H1 (cell line): ENCODE data around the gene PEAK1. TPM values are rescaled to one million over a fixed set of nuclear protein-coding genes. Genes with fewer than 3 reads are reported as not detected.

ENCODE experiments used
- BACH1 ChIP-seq: IDR thresholded peaks from 2 replicates; pipeline ENCODE4 v1.6.1; 2012; ENCODE audit warnings: low read length, improper control_type of control experiment
- CBX5 ChIP-seq: fragments of 300-800, 300-1000 bp; sonication (generic); IDR thresholded peaks from 2 replicates; pipeline ENCODE4 v1.7.1; 2016; ENCODE audit warnings: antibody characterized with exemption, low read length, low read depth
- CHD1 ChIP-seq: IDR thresholded peaks from 2 replicates; pipeline ENCODE4 v1.6.1; 2012; ENCODE audit warnings: low read depth, low read length, improper control_type of control experiment
- CREB1 ChIP-seq: IDR thresholded peaks from 2 replicates; pipeline ENCODE4 v1.6.1; 2012; ENCODE audit warnings: inconsistent platforms
- JUN ChIP-seq: IDR thresholded peaks from 2 replicates; pipeline ENCODE4 v1.6.1; 2011; ENCODE audit warnings: low read depth, mild to moderate bottlenecking, improper control_type of control experiment, low read length
- YY1 ChIP-seq: IDR thresholded peaks from 2 replicates; pipeline ENCODE4 v1.6.1; 2011; ENCODE audit warnings: low read depth, mild to moderate bottlenecking, low read length
- polyA plus RNA-seq, 7 experiments: library from polyadenylated mRNA; depleted of rRNA in 3 of 7; stranded (reverse) in 5 of 7; unstranded in 2 of 7; fragments of >200 nt in 5 of 7; fragments of 200-250 nt in 2 of 7; gene quantifications; 1 replicate in 5 of 7; 2 replicates in 1 of 7; 4 replicates in 1 of 7; pipeline versions ENCODE4 v1.2.1 to v1.2.3, GENCODE V29; 2011 to 2013; ENCODE audit warnings: missing spikeins in 2 of 7, mixed read lengths in 2 of 7
- total RNA-seq: library from RNA; stranded (reverse); fragmentation: NEBNext Ultra II Directional; extraction: Animal tissue kit (Norgen Biotek cat#: 25700); gene quantifications from 2 replicates; pipeline ENCODE4 v1.2.1, GENCODE V29; 2021

The PEAK1 gene
- total and polyA plus RNA-seq, 2 of the 8 experiments (the other 6 are each of a cell fraction or from before 2014, with no cell fraction given): 8.8 to 44.8 TPM

DNA sequence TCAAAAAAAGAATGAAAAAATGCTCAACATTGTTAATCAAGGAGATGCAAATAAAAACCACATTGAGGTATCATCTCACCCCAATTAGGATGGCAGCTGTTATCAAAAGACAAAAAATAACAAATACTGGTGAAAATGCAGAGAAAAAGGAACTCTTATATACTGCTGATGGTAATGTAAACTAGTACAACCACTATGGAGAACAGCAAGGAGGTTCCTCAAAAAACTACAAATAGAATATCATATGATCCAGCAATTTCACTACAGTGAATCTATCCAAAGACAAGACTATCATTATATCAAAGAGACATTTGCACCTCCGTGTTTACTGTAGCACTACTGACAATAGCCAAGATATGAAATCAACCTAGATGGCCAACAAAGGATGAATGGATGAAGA, 58.4 kb downstream of the PEAK1 start (continued):
- no peak for TF ChIP-seq CREB1
- TF ChIP-seq BACH1: no peak
- TF ChIP-seq CBX5: no peak
- TF ChIP-seq JUN: no peak
- TF ChIP-seq CHD1: no peak
- TF ChIP-seq YY1: no peak
